PFSK-1 (cell line): ENCODE measurements around the gene AWAT1.

ENCODE experiments used
- FOXP2 ChIP-seq: optimal IDR thresholded peaks from 2 replicates; pipeline ENCODE3; 2011; ENCODE audit warnings: borderline replicate concordance, control low read depth, inconsistent platforms; ENCODE audit not compliant: insufficient read depth; ENCODE audit errors: extremely low read length, extremely low read depth
- POLR2AphosphoS5 ChIP-seq: IDR thresholded peaks from 2 replicates; pipeline ENCODE4 v1.6.1; 2012; ENCODE audit warnings: low read depth, mild to moderate bottlenecking, control low read depth, low read length, moderate library complexity
- REST ChIP-seq, 2 experiments: IDR thresholded peaks; 2 replicates each; pipeline versions ENCODE4 v1.6.1 to v1.8.0; 2011 to 2012; ENCODE audit warnings: low read depth in 2 of 2, low read length in 2 of 2, control low read depth in 1 of 2, inconsistent platforms in 1 of 2, mild to moderate bottlenecking in 1 of 2, moderate library complexity in 1 of 2; ENCODE audit not compliant: insufficient read depth in 1 of 2
- SIN3A ChIP-seq: IDR thresholded peaks from 2 replicates; pipeline ENCODE4 v1.6.1; 2012; ENCODE audit warnings: mild to moderate bottlenecking, low read length, moderate library complexity, borderline replicate concordance; ENCODE audit not compliant: insufficient read depth
- TAF1 ChIP-seq: IDR thresholded peaks from 2 replicates; pipeline ENCODE4 v1.6.1; 2012; ENCODE audit warnings: low read length, control low read depth, borderline replicate concordance; ENCODE audit not compliant: insufficient read depth

The AWAT1 gene

GRCh38 chrX:70268034-70268433, 33.6 kb downstream of the AWAT1 start, which contains the start of gene ARR3:
Gene ARR3 (plus strand): TSS chrX:70268334. CDS start chrX:70269386, 1,052 bp downstream.
- no peak for TF ChIP-seq FOXP2
- TF ChIP-seq SIN3A: no peak

- TF ChIP-seq SIN3A: no peak
- TF ChIP-seq FOXP2: no peak
- TF ChIP-seq REST (IDR thresholded peaks at IDR 0.05; ENCODE audit: insufficient read depth in 1 of 2, low read depth in 2 of 2, low read length in 2 of 2): no peak
- no peak for TF ChIP-seq POLR2AphosphoS5
- no peak for TF ChIP-seq TAF1
Measured at GRCh38 chrX:70279081-70279480, 44.6 kb downstream of the AWAT1 start.

- TF ChIP-seq REST (IDR thresholded peaks at IDR 0.05; ENCODE audit: insufficient read depth in 1 of 2, low read depth in 2 of 2, low read length in 2 of 2): peak; percentile 42 to 75; a peak in 2 of 4 replicates
- no peak for TF ChIP-seq TAF1
Measured at GRCh38 chrX:70280573-70280972, 46.1 kb downstream of the AWAT1 start.

- TF ChIP-seq POLR2AphosphoS5 (no peak), REST (IDR thresholded peaks at IDR 0.05; ENCODE audit: insufficient read depth in 1 of 2, low read depth in 2 of 2, low read length in 2 of 2) (no peak), SIN3A (no peak), TAF1 (no peak), FOXP2 (no peak)
Measured at GRCh38 chrX:70281951-70282350, 47.5 kb downstream of the AWAT1 start, which contains the start of gene RAB41. Gene RAB41 (plus strand): TSS chrX:70282172. CDS start chrX:70282218, 46 bp downstream.

- TF ChIP-seq REST (IDR thresholded peaks at IDR 0.05; ENCODE audit: insufficient read depth in 1 of 2, low read depth in 2 of 2, low read length in 2 of 2) (no peak), POLR2AphosphoS5 (no peak), TAF1 (no peak), FOXP2 (no peak), SIN3A (no peak)
Measured at GRCh38 chrX:70289168-70289792, 54.8 kb downstream of the AWAT1 start.
